ENCODE data around the gene ORC5. TPM values are rescaled to one million over a fixed set of nuclear protein-coding genes. Genes with fewer than 3 reads are reported as not detected.

The ORC5 gene
- total and polyA plus RNA-seq, 2 of the 13 experiments (the other 11 are each of a cell fraction or from before 2014, with no cell fraction given) = 4.8 to 18.8 TPM

- TF ChIP-seq ZNF710 (CRISPR knock-in tag; IDR thresholded peaks at IDR 0.05; ENCODE audit: borderline replicate concordance) (no peak), ZMAT5 (CRISPR knock-in tag; IDR thresholded peaks at IDR 0.05; ENCODE audit: borderline replicate concordance, low read depth) (no peak), SP1 (IDR thresholded peaks at IDR 0.05) (no peak), SP1 (CRISPR knock-in tag; IDR thresholded peaks at IDR 0.05) (peak; percentile 80), CEBPG (CRISPR knock-in tag; IDR thresholded peaks at IDR 0.05) (peak; percentile 67; the same call in 1 of the 2 replicates), NONO (IDR thresholded peaks at IDR 0.05) (no peak), NONO (CRISPR knock-in tag; conservative IDR thresholded peaks at IDR 0.05) (peak; percentile 80), ISX (CRISPR knock-in tag; conservative IDR thresholded peaks at IDR 0.05) (no peak), HOMEZ (CRISPR knock-in tag; IDR thresholded peaks at IDR 0.05; ENCODE audit: low read depth) (peak; percentile 76; the same call in 1 of the 2 replicates), CBX5 (CRISPR knock-in tag; IDR thresholded peaks at IDR 0.05; ENCODE audit: borderline replicate concordance) (peak; percentile 49; the same call in 1 of the 2 replicates), NFE2 (CRISPR knock-in tag; IDR thresholded peaks at IDR 0.05) (no peak), HMG20A (CRISPR knock-in tag; IDR thresholded peaks at IDR 0.05; ENCODE audit: borderline replicate concordance) (no peak), CENPX (CRISPR knock-in tag; IDR thresholded peaks at IDR 0.05) (no peak), MXD1 (CRISPR knock-in tag; IDR thresholded peaks at IDR 0.05) (peak; percentile 84), ZFP90 (CRISPR knock-in tag; IDR thresholded peaks at IDR 0.05; ENCODE audit: borderline replicate concordance) (no peak), ZBTB10 (CRISPR knock-in tag; IDR thresholded peaks at IDR 0.05; ENCODE audit: borderline replicate concordance) (no peak), ZNF251 (CRISPR knock-in tag; IDR thresholded peaks at IDR 0.05) (0 out of 2 replicates have a peak, but pooled peaks have one; percentile 59), FOSL2 (CRISPR knock-in tag; IDR thresholded peaks at IDR 0.05) (peak; percentile 34; the same call in 1 of the 2 replicates), ZNF841 (CRISPR knock-in tag; IDR thresholded peaks at IDR 0.05; ENCODE audit: borderline replicate concordance) (no peak), HNF1B (CRISPR knock-in tag; IDR thresholded peaks at IDR 0.05) (peak; percentile 86), ZNF576 (CRISPR knock-in tag; IDR thresholded peaks at IDR 0.05) (peak; percentile 51; the same call in 1 of the 2 replicates)
Observed at GRCh38 chr7:104207731-104208420, at the start of gene ORC5 (continued).

Measured in HepG2 (cell line).